ENCODE results near the gene RNLS.

RNLS gene

GRCh38 chr10:88582806-88583583 lies at the start of gene RNLS:
RNLS (minus strand) TSS chr10:88583318.
- peak; percentile 78 for DNase-seq

DNA sequence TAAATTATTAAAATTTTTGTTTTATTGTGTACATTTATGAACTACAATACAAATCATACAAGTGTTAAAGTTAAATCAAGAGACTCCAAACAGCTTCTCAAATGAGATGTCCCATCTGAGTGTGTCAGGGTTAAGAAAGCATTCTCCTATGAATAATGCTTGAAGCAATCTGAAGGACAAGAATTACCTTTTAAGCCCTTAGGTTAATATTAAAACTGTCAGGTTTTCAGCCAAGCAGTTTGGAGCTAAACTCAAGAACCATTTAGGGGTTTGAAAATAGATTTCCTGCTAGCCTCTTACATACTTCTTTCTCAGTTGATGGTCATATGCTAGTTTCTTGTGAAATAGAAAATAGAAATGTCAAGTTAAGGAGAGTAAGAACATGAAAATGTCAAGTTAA lies 41.7 kb upstream of the RNLS start:
- DNase-seq = no peak

GRCh38 chr10:88623835-88624234 lies 40.7 kb upstream of the RNLS start:
- DNase-seq = no peak

DNA sequence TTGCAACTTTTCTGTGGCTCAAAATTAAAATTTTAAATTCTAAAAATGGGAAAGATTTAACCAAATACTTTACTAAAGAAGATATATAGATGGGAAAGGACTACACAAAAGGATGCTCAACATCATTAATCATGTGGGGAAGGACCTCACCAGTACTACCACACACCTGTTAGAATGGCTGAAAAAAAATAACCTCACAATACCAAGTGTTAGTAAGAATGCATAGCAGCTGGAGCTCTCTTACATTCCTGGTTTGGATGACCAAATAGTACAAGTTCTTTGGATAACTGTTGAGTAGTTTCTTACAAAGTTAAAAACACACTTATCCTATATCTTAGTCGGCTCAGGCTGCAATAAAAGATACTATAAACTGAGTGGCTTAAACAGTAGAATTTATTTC lies 37.3 kb upstream of the RNLS start:
- no peak for DNase-seq

GRCh38 chr10:88618496-88618895 lies 35.4 kb upstream of the RNLS start:
- no peak for DNase-seq

- no peak for DNase-seq
Measured at GRCh38 chr10:88617772-88618300, 34.7 kb upstream of the RNLS start.

- DNase-seq = peak; percentile 22
Measured at GRCh38 chr10:88616250-88616977, 33.3 kb upstream of the RNLS start.

- DNase-seq = peak; percentile 10
Measured at GRCh38 chr10:88608780-88609179, 25.7 kb upstream of the RNLS start.

GRCh38 chr10:88608052-88608732 lies 25.1 kb upstream of the RNLS start:
- DNase-seq = no peak

DNA sequence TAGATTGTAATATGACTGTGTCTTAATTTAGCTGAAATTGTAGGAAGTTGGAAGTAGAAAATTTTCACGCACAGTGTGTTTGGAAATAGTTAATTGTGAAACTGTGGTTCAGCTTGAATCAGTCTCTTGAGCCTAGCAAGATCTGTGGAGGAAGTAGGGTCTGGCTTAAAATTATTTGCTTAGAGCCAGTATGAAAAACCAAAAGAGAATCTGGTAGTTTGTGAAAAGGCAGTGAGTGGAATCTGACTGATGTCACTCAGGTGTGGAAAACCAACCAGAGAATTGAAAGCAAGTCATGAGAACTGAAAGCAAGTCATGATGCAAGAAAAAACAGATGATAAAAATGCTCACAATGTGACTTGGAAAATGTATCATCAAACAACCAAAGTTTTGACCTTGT lies 14.9 kb upstream of the RNLS start:
- DNase-seq = no peak

- no peak for DNase-seq
Measured at GRCh38 chr10:88594482-88594881, 11.4 kb upstream of the RNLS start.

- no peak for DNase-seq
Measured at GRCh38 chr10:88592906-88593305, 9.8 kb upstream of the RNLS start.

DNA sequence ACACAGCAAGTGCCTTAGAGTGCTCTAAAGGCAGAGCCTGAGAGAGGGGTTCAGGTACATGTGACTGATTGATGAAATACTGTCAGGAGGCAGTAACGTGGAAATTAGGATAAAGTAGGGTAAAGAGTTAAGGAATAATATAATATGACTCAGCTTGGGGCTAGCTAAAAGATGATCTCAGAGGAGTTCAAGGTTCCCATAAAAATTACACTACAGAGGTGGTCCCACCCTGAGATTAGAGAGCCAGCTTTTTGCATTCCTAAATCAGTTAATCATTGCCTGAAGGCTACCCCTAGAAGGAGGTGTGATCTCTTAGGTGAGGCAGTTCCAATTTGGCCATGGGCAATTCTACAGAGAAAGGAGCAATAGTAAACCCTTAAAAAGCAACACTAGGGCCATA lies 9.3 kb upstream of the RNLS start:
- no peak for DNase-seq

GRCh38 chr10:88586462-88586861 lies 3.3 kb upstream of the RNLS start, which contains the start of gene LIPJ:
LIPJ (plus strand) TSS chr10:88586762; CDS start chr10:88590688, 3,926 bp downstream.
- DNase-seq = no peak

DNA sequence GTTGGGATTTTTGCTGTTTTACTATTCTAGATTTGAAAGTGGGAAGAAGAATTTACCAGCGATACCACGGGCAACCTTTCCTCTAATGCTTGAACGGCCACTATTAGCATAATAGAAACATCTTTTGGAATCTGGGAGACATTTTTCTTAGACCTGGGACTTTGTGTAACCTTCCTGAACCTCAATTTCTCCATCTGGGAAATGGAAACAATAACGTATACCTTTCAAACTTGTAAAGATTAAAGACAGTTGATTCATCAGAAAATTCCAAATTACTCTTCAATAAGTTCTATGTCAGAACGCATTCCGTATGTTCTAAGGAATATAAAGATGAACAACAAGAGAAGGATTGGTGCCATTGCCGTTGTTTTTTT lies 453 bp upstream of the RNLS start:
- DNase-seq = no peak

DNA sequence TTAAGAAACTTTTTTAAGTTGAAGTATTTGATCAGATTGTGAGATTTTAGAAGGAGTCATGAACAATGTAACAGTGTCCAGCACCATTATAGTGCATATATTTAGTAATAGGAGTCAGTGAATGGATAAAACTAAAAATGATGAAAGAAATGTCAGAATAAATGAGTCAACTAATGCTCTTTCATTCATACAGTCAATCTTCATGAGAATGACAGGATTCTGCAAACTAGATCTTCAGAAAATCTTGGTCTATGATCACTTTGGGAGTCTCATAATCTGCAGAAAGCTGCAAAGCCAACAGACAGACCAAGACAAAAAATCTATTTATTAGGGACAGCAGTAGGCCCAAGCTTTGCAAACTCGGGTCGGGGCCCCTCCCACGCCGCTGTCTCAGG lies 710 bp downstream of the RNLS start:
- DNase-seq = no peak

GRCh38 chr10:88565072-88565471 lies 18.0 kb downstream of the RNLS start:
- DNase-seq = peak; percentile 43

- DNase-seq = no peak
Measured at GRCh38 chr10:88562152-88562551, 21.0 kb downstream of the RNLS start.

DNA sequence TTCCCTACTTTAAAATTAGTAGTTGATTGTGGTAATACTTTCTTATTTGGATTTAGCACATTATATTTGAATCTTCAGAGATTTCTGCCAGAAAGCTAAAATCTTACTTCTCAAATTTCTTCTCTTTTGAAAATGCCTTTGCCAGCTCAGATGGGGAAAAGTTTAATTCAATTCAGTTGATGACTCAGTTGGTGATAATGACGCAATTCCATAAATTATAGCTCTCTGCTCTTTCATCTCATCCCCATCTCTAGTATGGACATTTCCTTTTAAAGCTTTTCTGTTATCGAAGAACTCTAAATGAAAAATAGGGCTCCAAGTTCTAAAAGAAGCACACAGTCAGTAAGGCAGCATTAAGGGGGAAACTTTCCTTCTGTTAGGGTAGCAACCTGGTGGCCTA lies 25.5 kb downstream of the RNLS start:
- peak; percentile 3 for DNase-seq

DNA sequence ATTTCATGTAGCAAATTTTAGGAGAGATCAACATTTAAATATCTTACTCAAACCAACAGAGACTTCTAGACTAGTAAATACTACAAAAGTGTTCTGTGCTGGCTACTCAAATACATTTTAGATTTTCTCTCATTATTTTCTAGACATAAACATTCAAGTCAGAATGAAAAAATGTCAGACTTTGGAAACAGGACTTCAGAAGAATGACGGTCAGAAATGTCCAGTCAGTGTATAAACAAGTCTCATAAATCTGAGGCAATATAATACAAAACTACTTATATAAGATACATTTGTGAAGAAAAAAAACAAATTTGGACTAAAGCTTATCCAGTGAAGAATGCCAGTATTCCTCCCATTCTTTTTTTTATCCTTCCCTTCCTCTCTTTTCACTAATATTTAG lies 25.9 kb downstream of the RNLS start:
- DNase-seq = no peak

- DNase-seq = peak; percentile 4
Measured at GRCh38 chr10:88555190-88555908, 27.8 kb downstream of the RNLS start.

GRCh38 chr10:88553116-88553752 lies 29.9 kb downstream of the RNLS start:
- peak; percentile 81 for DNase-seq
